ENCODE measurements around the gene ANLN. TPM values are rescaled to one million over a fixed set of nuclear protein-coding genes. Genes with fewer than 3 reads are reported as not detected.

The ANLN gene
- total and polyA plus RNA-seq, 2 experiments from 2014 or later = 8.2 to 31.3 TPM

DNA sequence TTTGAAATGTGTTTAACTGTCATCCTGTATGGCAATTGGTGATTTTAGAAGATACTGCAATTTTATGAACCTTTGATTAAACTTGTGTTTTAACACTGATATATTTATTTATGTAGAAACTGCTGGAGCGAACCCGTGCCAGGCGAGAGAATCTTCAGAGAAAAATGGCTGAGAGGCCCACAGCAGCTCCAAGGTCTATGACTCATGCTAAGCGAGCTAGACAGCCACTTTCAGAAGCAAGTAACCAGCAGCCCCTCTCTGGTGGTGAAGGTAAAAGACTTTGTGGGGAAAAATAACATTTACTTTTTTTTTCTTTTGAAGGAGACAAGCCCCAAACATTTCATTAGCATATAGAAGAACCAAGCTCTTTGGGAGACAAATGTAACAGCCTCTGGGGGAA is 6.5 kb downstream of the ANLN start:
- Histone ChIP-seq H2AFZ (no peak overlapping the region), H3K4me3 (no peak overlapping the region), H3K9me2 (replicated peaks; ENCODE audit: insufficient read depth) (no peaks in the 10 kb centered on the region), H3K9me3 (ENCODE audit: low read depth) (no peaks in the 10 kb centered on the region), H3K79me2 (peaks cover 52% of the 10 kb centered on the region), H3K4me2 (no peak overlapping the region), H3K36me3 (replicated peaks; ENCODE audit: insufficient read depth, low read depth) (no peaks in the 10 kb centered on the region), H3K27ac (peak overlapping the region; percentile 2), H3K27me3 (no peaks in the 10 kb centered on the region), H4K20me1 (ENCODE audit: insufficient read depth, poor library complexity, severe bottlenecking) (no peaks in the 10 kb centered on the region), H3K4me1 (ENCODE audit: insufficient read depth) (peaks cover 9% of the 10 kb centered on the region)
- DNase-seq (ENCODE audit: low spot score) = peak; percentile 23
- 69% methylated on average over 4 of the region's 4 CpGs for WGBS (ENCODE audit: low lambda C conversion rate, missing lambda C conversion rate)
- TF ChIP-seq EZH2 (IDR thresholded peaks at IDR 0.05; ENCODE audit: borderline replicate concordance) = no peak
- TF ChIP-seq, protein P1, sequence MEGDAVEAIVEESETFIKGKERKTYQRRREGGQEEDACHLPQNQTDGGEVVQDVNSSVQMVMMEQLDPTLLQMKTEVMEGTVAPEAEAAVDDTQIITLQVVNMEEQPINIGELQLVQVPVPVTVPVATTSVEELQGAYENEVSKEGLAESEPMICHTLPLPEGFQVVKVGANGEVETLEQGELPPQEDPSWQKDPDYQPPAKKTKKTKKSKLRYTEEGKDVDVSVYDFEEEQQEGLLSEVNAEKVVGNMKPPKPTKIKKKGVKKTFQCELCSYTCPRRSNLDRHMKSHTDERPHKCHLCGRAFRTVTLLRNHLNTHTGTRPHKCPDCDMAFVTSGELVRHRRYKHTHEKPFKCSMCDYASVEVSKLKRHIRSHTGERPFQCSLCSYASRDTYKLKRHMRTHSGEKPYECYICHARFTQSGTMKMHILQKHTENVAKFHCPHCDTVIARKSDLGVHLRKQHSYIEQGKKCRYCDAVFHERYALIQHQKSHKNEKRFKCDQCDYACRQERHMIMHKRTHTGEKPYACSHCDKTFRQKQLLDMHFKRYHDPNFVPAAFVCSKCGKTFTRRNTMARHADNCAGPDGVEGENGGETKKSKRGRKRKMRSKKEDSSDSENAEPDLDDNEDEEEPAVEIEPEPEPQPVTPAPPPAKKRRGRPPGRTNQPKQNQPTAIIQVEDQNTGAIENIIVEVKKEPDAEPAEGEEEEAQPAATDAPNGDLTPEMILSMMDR (IDR thresholded peaks at IDR 0.05; ENCODE audit: poor library complexity) = no peak
- no peak for TF ChIP-seq EZH2phosphoT487 (IDR thresholded peaks at IDR 0.05; ENCODE audit: low read depth, severe bottlenecking, unreplicated experiment)

DNA sequence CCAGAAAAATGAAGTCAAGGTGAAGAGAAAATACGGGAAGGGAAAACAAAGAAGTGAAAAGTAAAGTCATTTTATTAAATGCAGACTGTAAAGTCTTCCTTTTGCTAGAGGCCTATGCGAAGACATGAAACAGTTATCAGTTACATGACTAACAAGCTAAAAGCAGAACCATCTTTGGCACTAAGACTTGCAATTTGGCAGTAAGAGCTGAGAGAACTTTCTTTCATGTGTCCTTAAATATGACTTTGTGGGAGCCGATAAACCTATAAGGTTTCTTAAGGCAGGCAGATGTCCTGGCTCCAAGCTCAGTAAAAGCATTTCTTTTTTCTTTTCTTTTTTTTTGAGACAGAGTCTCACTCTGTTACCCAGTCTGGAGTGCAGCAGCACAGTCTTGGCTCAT is 10.4 kb downstream of the ANLN start:
- H3K9me2 ChIP-seq (replicated peaks; ENCODE audit: insufficient read depth) = no peaks in the 10 kb centered on the region
- H3K27ac ChIP-seq = no peak overlapping the region
- H2AFZ ChIP-seq = no peak overlapping the region
- DNase-seq (ENCODE audit: low spot score) = no peak
- H3K4me1 ChIP-seq (ENCODE audit: insufficient read depth) = no peaks in the 10 kb centered on the region
- H4K20me1 ChIP-seq (ENCODE audit: insufficient read depth, poor library complexity, severe bottlenecking) = no peaks in the 10 kb centered on the region
- TF ChIP-seq EZH2phosphoT487 (IDR thresholded peaks at IDR 0.05; ENCODE audit: low read depth, severe bottlenecking, unreplicated experiment) (no peak), EZH2 (IDR thresholded peaks at IDR 0.05; ENCODE audit: borderline replicate concordance) (no peak)
- TF ChIP-seq, protein P1 (IDR thresholded peaks at IDR 0.05; ENCODE audit: poor library complexity) = no peak
- WGBS (ENCODE audit: low lambda C conversion rate, missing lambda C conversion rate) = 94% methylated on average over 3 of the region's 3 CpGs
- peaks cover 13% of the 10 kb centered on the region for H3K79me2 ChIP-seq
- H3K4me2 ChIP-seq = no peak overlapping the region
- no peak overlapping the region for H3K4me3 ChIP-seq
- H3K27me3 ChIP-seq = no peaks in the 10 kb centered on the region
- H3K36me3 ChIP-seq (replicated peaks; ENCODE audit: insufficient read depth, low read depth) = no peaks in the 10 kb centered on the region
- no peaks in the 10 kb centered on the region for H3K9me3 ChIP-seq (ENCODE audit: low read depth)

DNA sequence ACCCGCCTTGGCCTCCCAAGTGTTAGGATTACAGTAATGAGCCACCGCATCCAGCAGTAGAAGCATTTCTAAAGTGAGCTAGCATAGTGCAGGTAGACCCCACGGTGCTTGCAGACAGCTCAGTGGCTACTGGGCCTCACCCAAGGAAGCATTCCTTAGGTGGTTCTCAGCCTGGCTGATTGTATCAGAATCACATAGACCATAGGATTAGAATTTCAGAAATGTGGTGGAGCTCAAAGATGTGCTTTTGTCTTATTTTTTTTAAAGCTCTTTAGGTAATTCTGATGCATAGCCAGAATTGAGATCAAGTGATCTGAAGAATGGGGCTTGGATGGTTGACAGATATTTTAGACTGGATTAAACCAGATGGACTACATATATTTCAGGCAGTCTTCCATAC is 10.9 kb downstream of the ANLN start:
- WGBS (ENCODE audit: low lambda C conversion rate, missing lambda C conversion rate) = 93% methylated on average over 3 of the region's 3 CpGs
- Histone ChIP-seq H2AFZ (no peak overlapping the region), H3K4me2 (no peak overlapping the region), H3K9me3 (ENCODE audit: low read depth) (no peaks in the 10 kb centered on the region), H3K9me2 (replicated peaks; ENCODE audit: insufficient read depth) (no peaks in the 10 kb centered on the region), H3K4me3 (no peak overlapping the region), H4K20me1 (ENCODE audit: insufficient read depth, poor library complexity, severe bottlenecking) (no peaks in the 10 kb centered on the region), H3K27me3 (no peaks in the 10 kb centered on the region), H3K4me1 (ENCODE audit: insufficient read depth) (no peaks in the 10 kb centered on the region), H3K27ac (no peak overlapping the region), H3K79me2 (peaks cover 7% of the 10 kb centered on the region), H3K36me3 (replicated peaks; ENCODE audit: insufficient read depth, low read depth) (no peaks in the 10 kb centered on the region)
- TF ChIP-seq, protein P1 (IDR thresholded peaks at IDR 0.05; ENCODE audit: poor library complexity) = no peak
- TF ChIP-seq EZH2phosphoT487 (IDR thresholded peaks at IDR 0.05; ENCODE audit: low read depth, severe bottlenecking, unreplicated experiment) (no peak), EZH2 (IDR thresholded peaks at IDR 0.05; ENCODE audit: borderline replicate concordance) (no peak)
- no peak for DNase-seq (ENCODE audit: low spot score)

DNA sequence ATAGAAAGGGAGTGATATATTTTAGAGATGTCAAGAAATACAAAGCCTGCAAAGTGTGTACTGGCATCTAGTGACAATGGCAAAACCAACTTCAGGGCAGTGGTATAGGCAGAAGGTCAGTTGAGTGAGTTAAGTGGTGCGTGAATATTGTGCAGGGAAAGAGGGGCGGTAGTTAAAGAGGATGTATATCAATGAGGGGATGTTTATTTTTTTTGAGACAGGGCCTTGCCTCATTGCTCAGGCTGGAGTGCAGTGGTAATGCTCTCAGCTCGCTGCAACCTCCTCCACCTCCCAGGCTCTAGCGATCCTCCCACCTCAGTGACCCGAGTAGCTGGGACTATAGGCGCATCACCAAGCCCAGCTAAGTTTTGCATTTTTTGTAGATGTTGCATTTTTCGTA is 13.8 kb downstream of the ANLN start:
- TF ChIP-seq, protein P1 (IDR thresholded peaks at IDR 0.05; ENCODE audit: poor library complexity) = no peak
- no peak for TF ChIP-seq EZH2 (IDR thresholded peaks at IDR 0.05; ENCODE audit: borderline replicate concordance)
- no peak for TF ChIP-seq EZH2phosphoT487 (IDR thresholded peaks at IDR 0.05; ENCODE audit: low read depth, severe bottlenecking, unreplicated experiment)
- Histone ChIP-seq H3K36me3 (replicated peaks; ENCODE audit: insufficient read depth, low read depth) (no peaks in the 10 kb centered on the region), H3K4me1 (ENCODE audit: insufficient read depth) (no peaks in the 10 kb centered on the region), H3K4me3 (no peak overlapping the region), H2AFZ (no peak overlapping the region), H3K27me3 (no peaks in the 10 kb centered on the region), H3K27ac (no peak overlapping the region), H3K9me2 (replicated peaks; ENCODE audit: insufficient read depth) (no peaks in the 10 kb centered on the region), H3K9me3 (ENCODE audit: low read depth) (no peaks in the 10 kb centered on the region), H3K4me2 (no peak overlapping the region), H3K79me2 (no peaks in the 10 kb centered on the region), H4K20me1 (ENCODE audit: insufficient read depth, poor library complexity, severe bottlenecking) (no peaks in the 10 kb centered on the region)
- DNase-seq (ENCODE audit: low spot score) = no peak
- WGBS (ENCODE audit: low lambda C conversion rate, missing lambda C conversion rate) = over 99% methylated on average over 7 of the region's 7 CpGs

Measured in hepatocyte (in vitro differentiated cells).